ENCODE results near the gene LRRC75A. TPM values are rescaled to one million over a fixed set of nuclear protein-coding genes. Genes with fewer than 3 reads are reported as not detected.

LRRC75A gene
- total and polyA plus RNA-seq, 2 of the 13 experiments (the other 11 are each of a cell fraction or from before 2014, with no cell fraction given): 0.03 TPM; not detected in 1

GRCh38 chr17:16465861-16466338 lies 26.1 kb downstream of the LRRC75A start:
- no peaks in the 10 kb centered on the region for H3K36me3 ChIP-seq (replicated peaks in 1 of 2; ENCODE audit: control insufficient read depth in 1 of 2, insufficient read depth in 2 of 2, low read length in 2 of 2)
- in situ Hi-C loops (cut with HindIII; ENCODE audit: extremely low pct_ligation_motif_present, low pct_unique_long_range_greater_than_20kb): no loop called here
- no peak overlapping the region for H3K4me3 ChIP-seq (replicated peaks in 1 of 3; ENCODE audit: insufficient read depth in 1 of 3, low read depth in 2 of 3, low read length in 3 of 3)
- no peak overlapping the region for H3K27ac ChIP-seq (ENCODE audit: extremely low read length, insufficient read depth, low read length)
- TF ChIP-seq, protein P1, sequence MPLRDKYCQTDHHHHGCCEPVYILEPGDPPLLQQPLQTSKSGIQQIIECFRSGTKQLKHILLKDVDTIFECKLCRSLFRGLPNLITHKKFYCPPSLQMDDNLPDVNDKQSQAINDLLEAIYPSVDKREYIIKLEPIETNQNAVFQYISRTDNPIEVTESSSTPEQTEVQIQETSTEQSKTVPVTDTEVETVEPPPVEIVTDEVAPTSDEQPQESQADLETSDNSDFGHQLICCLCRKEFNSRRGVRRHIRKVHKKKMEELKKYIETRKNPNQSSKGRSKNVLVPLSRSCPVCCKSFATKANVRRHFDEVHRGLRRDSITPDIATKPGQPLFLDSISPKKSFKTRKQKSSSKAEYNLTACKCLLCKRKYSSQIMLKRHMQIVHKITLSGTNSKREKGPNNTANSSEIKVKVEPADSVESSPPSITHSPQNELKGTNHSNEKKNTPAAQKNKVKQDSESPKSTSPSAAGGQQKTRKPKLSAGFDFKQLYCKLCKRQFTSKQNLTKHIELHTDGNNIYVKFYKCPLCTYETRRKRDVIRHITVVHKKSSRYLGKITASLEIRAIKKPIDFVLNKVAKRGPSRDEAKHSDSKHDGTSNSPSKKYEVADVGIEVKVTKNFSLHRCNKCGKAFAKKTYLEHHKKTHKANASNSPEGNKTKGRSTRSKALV (CRISPR knock-in tag; IDR thresholded peaks at IDR 0.05): no peak
- TF ChIP-seq ZNF670 (CRISPR knock-in tag; IDR thresholded peaks at IDR 0.05; ENCODE audit: borderline replicate concordance): no peak
- TF ChIP-seq CBFB (CRISPR knock-in tag; IDR thresholded peaks at IDR 0.05): no peak
- TF ChIP-seq DMAP1 (CRISPR knock-in tag; IDR thresholded peaks at IDR 0.05): no peak
- no peak for TF ChIP-seq MTA1 (CRISPR knock-in tag; IDR thresholded peaks at IDR 0.05; ENCODE audit: borderline replicate concordance)
- TF ChIP-seq KAT8 (CRISPR knock-in tag; IDR thresholded peaks at IDR 0.05): no peak
- no peak for TF ChIP-seq ZFYVE20 (CRISPR knock-in tag; IDR thresholded peaks at IDR 0.05; ENCODE audit: borderline replicate concordance, low read depth)
- TF ChIP-seq, protein P2, sequence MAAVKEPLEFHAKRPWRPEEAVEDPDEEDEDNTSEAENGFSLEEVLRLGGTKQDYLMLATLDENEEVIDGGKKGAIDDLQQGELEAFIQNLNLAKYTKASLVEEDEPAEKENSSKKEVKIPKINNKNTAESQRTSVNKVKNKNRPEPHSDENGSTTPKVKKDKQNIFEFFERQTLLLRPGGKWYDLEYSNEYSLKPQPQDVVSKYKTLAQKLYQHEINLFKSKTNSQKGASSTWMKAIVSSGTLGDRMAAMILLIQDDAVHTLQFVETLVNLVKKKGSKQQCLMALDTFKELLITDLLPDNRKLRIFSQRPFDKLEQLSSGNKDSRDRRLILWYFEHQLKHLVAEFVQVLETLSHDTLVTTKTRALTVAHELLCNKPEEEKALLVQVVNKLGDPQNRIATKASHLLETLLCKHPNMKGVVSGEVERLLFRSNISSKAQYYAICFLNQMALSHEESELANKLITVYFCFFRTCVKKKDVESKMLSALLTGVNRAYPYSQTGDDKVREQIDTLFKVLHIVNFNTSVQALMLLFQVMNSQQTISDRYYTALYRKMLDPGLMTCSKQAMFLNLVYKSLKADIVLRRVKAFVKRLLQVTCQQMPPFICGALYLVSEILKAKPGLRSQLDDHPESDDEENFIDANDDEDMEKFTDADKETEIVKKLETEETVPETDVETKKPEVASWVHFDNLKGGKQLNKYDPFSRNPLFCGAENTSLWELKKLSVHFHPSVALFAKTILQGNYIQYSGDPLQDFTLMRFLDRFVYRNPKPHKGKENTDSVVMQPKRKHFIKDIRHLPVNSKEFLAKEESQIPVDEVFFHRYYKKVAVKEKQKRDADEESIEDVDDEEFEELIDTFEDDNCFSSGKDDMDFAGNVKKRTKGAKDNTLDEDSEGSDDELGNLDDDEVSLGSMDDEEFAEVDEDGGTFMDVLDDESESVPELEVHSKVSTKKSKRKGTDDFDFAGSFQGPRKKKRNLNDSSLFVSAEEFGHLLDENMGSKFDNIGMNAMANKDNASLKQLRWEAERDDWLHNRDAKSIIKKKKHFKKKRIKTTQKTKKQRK (IDR thresholded peaks at IDR 0.05; ENCODE audit: low read length): no peak
- no peak for TF ChIP-seq ZNF530 (CRISPR knock-in tag; IDR thresholded peaks at IDR 0.05; ENCODE audit: low read depth)
- TF ChIP-seq SUZ12 (IDR thresholded peaks at IDR 0.05; ENCODE audit: low read depth, low read length): no peak
- TF ChIP-seq ZNF724P (CRISPR knock-in tag; IDR thresholded peaks at IDR 0.05; ENCODE audit: borderline replicate concordance): no peak
- TF ChIP-seq BCL6 (CRISPR knock-in tag; IDR thresholded peaks at IDR 0.05): no peak
- no peak for TF ChIP-seq ZNF672 (CRISPR knock-in tag; IDR thresholded peaks at IDR 0.05)
- DNase-seq (ENCODE audit: low spot score) (no peak), FAIRE-seq (no peak), ATAC-seq (peak; percentile 7; the same call in 1 of the 3 replicates)
- intact Hi-C loops (cut with micrococcal nuclease; ENCODE audit: unreplicated experiment): loop anchor here (5.0 kb wide), 1 partner anchor 56 kb away; no protein-coding TSS in a partner anchor
- ChIA-PET CTCF (ENCODE audit: low intra/inter-chr PET ratio, low total read pairs) (no interaction called here), POLR2A (interaction anchor here (1.7 kb wide), 1 partner anchor 27 kb away, joined by 6 read pairs; no protein-coding TSS in a partner anchor)
- H3K9ac ChIP-seq (ENCODE audit: insufficient read depth, low read depth, low read length): no peak overlapping the region
- H3K4me1 ChIP-seq (ENCODE audit: insufficient read depth, low read length): peaks cover 86% of the 10 kb centered on the region
- H2AFZ ChIP-seq (ENCODE audit: low read length): no peak overlapping the region
- BruUV-seq (replicated peaks): no TSS peak
- H4K20me1 ChIP-seq (ENCODE audit: insufficient read depth, low read length): peaks cover 2% of the 10 kb centered on the region; the same call in 1 of the 2 replicates
- H3K27me3 ChIP-seq (ENCODE audit: control insufficient read depth in 1 of 2, insufficient read depth in 2 of 2, low read length in 2 of 2): peaks cover 4 to 16% of the 10 kb centered on the region in 2 experiments; a peak in 3 of 5 replicates
- H3K9me3 ChIP-seq (ENCODE audit: low read length): no peaks in the 10 kb centered on the region
- 34% methylated on average over 4 of the region's 4 CpGs for WGBS (ENCODE audit: low lambda C conversion rate)
- H3K79me2 ChIP-seq (ENCODE audit: insufficient read depth, low read length): no peaks in the 10 kb centered on the region
- H3K4me2 ChIP-seq (ENCODE audit: low read depth, low read length): no peak overlapping the region
